ENCODE measurements around the gene LIAS. TPM values are rescaled to one million over a fixed set of nuclear protein-coding genes. Genes with fewer than 3 reads are reported as not detected.

Gene LIAS
- total and polyA plus RNA-seq, 2 of the 13 experiments (the other 11 are each of a cell fraction or from before 2014, with no cell fraction given), result 16.0 to 16.6 TPM

DNA sequence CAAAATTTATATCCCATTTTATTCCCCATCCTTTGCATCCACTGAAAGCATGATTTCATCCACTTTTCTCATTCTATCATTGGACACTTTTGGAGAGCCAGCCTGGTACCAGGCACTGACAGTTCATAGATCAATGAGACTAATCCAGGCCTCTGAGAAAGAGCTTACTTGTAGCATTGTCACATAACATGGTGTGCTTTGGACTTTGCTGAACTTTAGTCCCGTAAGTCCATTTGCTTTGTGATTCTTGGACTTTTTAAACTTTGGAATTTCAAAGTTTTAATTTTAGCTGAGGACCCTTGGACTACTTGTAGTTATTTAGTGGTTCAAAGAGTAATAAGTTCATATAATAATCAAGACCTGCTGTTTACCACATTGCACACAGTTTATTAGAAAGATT, 11.5 kb downstream of the LIAS start (continued):
- TF ChIP-seq, protein P1, sequence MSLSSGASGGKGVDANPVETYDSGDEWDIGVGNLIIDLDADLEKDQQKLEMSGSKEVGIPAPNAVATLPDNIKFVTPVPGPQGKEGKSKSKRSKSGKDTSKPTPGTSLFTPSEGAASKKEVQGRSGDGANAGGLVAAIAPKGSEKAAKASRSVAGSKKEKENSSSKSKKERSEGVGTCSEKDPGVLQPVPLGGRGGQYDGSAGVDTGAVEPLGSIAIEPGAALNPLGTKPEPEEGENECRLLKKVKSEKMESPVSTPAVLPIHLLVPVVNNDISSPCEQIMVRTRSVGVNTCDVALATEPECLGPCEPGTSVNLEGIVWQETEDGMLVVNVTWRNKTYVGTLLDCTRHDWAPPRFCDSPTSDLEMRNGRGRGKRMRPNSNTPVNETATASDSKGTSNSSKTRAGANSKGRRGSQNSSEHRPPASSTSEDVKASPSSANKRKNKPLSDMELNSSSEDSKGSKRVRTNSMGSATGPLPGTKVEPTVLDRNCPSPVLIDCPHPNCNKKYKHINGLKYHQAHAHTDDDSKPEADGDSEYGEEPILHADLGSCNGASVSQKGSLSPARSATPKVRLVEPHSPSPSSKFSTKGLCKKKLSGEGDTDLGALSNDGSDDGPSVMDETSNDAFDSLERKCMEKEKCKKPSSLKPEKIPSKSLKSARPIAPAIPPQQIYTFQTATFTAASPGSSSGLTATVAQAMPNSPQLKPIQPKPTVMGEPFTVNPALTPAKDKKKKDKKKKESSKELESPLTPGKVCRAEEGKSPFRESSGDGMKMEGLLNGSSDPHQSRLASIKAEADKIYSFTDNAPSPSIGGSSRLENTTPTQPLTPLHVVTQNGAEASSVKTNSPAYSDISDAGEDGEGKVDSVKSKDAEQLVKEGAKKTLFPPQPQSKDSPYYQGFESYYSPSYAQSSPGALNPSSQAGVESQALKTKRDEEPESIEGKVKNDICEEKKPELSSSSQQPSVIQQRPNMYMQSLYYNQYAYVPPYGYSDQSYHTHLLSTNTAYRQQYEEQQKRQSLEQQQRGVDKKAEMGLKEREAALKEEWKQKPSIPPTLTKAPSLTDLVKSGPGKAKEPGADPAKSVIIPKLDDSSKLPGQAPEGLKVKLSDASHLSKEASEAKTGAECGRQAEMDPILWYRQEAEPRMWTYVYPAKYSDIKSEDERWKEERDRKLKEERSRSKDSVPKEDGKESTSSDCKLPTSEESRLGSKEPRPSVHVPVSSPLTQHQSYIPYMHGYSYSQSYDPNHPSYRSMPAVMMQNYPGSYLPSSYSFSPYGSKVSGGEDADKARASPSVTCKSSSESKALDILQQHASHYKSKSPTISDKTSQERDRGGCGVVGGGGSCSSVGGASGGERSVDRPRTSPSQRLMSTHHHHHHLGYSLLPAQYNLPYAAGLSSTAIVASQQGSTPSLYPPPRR (CRISPR knock-in tag; IDR thresholded peaks at IDR 0.05; ENCODE audit: borderline replicate concordance), result no peak
- TF ChIP-seq, protein P2, sequence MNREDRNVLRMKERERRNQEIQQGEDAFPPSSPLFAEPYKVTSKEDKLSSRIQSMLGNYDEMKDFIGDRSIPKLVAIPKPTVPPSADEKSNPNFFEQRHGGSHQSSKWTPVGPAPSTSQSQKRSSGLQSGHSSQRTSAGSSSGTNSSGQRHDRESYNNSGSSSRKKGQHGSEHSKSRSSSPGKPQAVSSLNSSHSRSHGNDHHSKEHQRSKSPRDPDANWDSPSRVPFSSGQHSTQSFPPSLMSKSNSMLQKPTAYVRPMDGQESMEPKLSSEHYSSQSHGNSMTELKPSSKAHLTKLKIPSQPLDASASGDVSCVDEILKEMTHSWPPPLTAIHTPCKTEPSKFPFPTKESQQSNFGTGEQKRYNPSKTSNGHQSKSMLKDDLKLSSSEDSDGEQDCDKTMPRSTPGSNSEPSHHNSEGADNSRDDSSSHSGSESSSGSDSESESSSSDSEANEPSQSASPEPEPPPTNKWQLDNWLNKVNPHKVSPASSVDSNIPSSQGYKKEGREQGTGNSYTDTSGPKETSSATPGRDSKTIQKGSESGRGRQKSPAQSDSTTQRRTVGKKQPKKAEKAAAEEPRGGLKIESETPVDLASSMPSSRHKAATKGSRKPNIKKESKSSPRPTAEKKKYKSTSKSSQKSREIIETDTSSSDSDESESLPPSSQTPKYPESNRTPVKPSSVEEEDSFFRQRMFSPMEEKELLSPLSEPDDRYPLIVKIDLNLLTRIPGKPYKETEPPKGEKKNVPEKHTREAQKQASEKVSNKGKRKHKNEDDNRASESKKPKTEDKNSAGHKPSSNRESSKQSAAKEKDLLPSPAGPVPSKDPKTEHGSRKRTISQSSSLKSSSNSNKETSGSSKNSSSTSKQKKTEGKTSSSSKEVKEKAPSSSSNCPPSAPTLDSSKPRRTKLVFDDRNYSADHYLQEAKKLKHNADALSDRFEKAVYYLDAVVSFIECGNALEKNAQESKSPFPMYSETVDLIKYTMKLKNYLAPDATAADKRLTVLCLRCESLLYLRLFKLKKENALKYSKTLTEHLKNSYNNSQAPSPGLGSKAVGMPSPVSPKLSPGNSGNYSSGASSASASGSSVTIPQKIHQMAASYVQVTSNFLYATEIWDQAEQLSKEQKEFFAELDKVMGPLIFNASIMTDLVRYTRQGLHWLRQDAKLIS (CRISPR knock-in tag; IDR thresholded peaks at IDR 0.05), result no peak
- no peak for TF ChIP-seq MXI1 (IDR thresholded peaks at IDR 0.05; ENCODE audit: borderline replicate concordance, low read depth, low read length)
- TF ChIP-seq, protein P3, sequence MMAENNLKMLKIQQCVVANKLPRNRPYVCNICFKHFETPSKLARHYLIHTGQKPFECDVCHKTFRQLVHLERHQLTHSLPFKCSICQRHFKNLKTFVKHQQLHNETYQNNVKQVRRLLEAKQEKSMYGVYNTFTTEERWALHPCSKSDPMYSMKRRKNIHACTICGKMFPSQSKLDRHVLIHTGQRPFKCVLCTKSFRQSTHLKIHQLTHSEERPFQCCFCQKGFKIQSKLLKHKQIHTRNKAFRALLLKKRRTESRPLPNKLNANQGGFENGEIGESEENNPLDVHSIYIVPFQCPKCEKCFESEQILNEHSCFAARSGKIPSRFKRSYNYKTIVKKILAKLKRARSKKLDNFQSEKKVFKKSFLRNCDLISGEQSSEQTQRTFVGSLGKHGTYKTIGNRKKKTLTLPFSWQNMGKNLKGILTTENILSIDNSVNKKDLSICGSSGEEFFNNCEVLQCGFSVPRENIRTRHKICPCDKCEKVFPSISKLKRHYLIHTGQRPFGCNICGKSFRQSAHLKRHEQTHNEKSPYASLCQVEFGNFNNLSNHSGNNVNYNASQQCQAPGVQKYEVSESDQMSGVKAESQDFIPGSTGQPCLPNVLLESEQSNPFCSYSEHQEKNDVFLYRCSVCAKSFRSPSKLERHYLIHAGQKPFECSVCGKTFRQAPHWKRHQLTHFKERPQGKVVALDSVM (CRISPR knock-in tag; IDR thresholded peaks at IDR 0.05), result no peak
- TF ChIP-seq HNF4A (CRISPR knock-in tag; IDR thresholded peaks at IDR 0.05), result peak; percentile 94
- TF ChIP-seq, protein P4, sequence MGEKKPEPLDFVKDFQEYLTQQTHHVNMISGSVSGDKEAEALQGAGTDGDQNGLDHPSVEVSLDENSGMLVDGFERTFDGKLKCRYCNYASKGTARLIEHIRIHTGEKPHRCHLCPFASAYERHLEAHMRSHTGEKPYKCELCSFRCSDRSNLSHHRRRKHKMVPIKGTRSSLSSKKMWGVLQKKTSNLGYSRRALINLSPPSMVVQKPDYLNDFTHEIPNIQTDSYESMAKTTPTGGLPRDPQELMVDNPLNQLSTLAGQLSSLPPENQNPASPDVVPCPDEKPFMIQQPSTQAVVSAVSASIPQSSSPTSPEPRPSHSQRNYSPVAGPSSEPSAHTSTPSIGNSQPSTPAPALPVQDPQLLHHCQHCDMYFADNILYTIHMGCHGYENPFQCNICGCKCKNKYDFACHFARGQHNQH (CRISPR knock-in tag; IDR thresholded peaks at IDR 0.05), result no peak
- TF ChIP-seq, protein P5, sequence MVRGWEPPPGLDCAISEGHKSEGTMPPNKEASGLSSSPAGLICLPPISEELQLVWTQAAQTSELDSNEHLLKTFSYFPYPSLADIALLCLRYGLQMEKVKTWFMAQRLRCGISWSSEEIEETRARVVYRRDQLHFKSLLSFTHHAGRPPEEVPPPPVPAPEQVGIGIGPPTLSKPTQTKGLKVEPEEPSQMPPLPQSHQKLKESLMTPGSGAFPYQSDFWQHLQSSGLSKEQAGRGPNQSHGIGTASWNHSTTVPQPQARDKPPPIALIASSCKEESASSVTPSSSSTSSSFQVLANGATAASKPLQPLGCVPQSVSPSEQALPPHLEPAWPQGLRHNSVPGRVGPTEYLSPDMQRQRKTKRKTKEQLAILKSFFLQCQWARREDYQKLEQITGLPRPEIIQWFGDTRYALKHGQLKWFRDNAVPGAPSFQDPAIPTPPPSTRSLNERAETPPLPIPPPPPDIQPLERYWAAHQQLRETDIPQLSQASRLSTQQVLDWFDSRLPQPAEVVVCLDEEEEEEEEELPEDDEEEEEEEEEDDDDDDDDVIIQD (CRISPR knock-in tag; IDR thresholded peaks at IDR 0.05; ENCODE audit: low read depth), result peak; percentile 62; the same call in 1 of the 2 replicates
- TF ChIP-seq ZNF205 (CRISPR knock-in tag; IDR thresholded peaks at IDR 0.05), result no peak
- TF ChIP-seq, protein P6, sequence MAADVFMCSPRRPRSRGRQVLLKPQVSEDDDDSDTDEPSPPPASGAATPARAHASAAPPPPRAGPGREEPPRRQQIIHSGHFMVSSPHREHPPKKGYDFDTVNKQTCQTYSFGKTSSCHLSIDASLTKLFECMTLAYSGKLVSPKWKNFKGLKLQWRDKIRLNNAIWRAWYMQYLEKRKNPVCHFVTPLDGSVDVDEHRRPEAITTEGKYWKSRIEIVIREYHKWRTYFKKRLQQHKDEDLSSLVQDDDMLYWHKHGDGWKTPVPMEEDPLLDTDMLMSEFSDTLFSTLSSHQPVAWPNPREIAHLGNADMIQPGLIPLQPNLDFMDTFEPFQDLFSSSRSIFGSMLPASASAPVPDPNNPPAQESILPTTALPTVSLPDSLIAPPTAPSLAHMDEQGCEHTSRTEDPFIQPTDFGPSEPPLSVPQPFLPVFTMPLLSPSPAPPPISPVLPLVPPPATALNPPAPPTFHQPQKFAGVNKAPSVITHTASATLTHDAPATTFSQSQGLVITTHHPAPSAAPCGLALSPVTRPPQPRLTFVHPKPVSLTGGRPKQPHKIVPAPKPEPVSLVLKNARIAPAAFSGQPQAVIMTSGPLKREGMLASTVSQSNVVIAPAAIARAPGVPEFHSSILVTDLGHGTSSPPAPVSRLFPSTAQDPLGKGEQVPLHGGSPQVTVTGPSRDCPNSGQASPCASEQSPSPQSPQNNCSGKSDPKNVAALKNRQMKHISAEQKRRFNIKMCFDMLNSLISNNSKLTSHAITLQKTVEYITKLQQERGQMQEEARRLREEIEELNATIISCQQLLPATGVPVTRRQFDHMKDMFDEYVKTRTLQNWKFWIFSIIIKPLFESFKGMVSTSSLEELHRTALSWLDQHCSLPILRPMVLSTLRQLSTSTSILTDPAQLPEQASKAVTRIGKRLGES (CRISPR knock-in tag; IDR thresholded peaks at IDR 0.05; ENCODE audit: borderline replicate concordance), result no peak
- no peak for TF ChIP-seq SMARCE1 (IDR thresholded peaks at IDR 0.05; ENCODE audit: borderline replicate concordance)
- no peak for TF ChIP-seq POLR2AphosphoS2 (IDR thresholded peaks at IDR 0.05; ENCODE audit: low read depth, low read length)
- no peak for TF ChIP-seq KDM5B (CRISPR knock-in tag; IDR thresholded peaks at IDR 0.05; ENCODE audit: borderline replicate concordance)
- TF ChIP-seq ZKSCAN1 (IDR thresholded peaks at IDR 0.05; ENCODE audit: low read length), result no peak

Measured in HepG2 (cell line).